GM12865 (cell line): ENCODE data around the gene GPR37L1.
"Not testable (repeated sequence)": the region's sequence is repeated elsewhere in the genome, so short reads cannot be mapped to it uniquely, and the experiment has no call there.

Experiments
- DNase-seq: peaks from one replicate; pipeline ENCODE4 v3.0.0; 2010; ENCODE audit warnings: low read depth
- H3K4me3 ChIP-seq: 2 replicates; pipeline ENCODE4 v1.5.1; 2011; ENCODE audit warnings: mild to moderate bottlenecking, low read depth, low read length, control low read depth
- TF ChIP-seq, protein P1 (sequence below): IDR thresholded peaks from 2 replicates; pipeline ENCODE4 v1.5.1; 2011; ENCODE audit warnings: low read length, control low read depth, low read depth, inconsistent platforms; ENCODE audit not compliant: insufficient read depth; ENCODE audit errors: missing control alignments

GPR37L1 gene

DNA sequence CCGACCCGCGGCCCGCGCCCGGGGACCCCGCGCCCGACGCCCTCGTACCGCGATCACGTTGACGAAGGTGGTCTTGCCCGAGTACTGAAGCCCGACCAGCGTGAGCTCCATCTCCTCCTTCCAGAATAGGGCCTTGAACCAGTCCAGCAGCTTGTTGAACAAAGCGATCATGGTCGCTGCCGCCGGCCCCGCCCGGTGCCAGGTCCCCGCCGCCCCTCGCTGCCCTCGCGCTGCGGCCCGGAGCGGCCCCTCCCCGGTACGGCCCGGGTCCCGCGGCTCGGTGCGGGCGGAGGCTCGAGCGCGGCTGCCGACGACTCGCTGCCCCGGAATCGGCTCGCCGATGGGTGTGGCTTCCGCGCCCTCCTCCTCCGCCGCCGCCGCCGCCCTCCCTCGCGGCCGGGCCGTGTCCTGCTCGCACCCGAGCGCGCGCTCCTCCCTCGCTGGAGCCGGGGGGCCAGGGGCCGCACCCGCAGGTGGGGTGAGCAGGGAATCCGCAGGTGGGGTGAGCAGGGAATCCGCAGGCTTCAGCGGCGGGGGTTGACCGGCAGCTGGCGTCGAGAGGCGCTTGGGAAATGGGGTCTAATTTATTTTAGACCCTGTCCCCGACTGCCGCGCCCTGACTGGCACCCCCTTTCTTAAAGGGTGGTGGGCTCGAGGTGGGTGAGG lies 21.8 kb downstream of the GPR37L1 start, which contains the start of gene ARL8A:
TSS of gene ARL8A (minus strand) at position 336 of the 666 bp plus-strand sequence. CDS start at position 171, 165 bp downstream.
- peak within 1 kb of the TSS; percentile 97 for H3K4me3 ChIP-seq
- DNase-seq: peak; percentile 67
- TF ChIP-seq, protein P1, sequence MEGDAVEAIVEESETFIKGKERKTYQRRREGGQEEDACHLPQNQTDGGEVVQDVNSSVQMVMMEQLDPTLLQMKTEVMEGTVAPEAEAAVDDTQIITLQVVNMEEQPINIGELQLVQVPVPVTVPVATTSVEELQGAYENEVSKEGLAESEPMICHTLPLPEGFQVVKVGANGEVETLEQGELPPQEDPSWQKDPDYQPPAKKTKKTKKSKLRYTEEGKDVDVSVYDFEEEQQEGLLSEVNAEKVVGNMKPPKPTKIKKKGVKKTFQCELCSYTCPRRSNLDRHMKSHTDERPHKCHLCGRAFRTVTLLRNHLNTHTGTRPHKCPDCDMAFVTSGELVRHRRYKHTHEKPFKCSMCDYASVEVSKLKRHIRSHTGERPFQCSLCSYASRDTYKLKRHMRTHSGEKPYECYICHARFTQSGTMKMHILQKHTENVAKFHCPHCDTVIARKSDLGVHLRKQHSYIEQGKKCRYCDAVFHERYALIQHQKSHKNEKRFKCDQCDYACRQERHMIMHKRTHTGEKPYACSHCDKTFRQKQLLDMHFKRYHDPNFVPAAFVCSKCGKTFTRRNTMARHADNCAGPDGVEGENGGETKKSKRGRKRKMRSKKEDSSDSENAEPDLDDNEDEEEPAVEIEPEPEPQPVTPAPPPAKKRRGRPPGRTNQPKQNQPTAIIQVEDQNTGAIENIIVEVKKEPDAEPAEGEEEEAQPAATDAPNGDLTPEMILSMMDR: no peak

DNA sequence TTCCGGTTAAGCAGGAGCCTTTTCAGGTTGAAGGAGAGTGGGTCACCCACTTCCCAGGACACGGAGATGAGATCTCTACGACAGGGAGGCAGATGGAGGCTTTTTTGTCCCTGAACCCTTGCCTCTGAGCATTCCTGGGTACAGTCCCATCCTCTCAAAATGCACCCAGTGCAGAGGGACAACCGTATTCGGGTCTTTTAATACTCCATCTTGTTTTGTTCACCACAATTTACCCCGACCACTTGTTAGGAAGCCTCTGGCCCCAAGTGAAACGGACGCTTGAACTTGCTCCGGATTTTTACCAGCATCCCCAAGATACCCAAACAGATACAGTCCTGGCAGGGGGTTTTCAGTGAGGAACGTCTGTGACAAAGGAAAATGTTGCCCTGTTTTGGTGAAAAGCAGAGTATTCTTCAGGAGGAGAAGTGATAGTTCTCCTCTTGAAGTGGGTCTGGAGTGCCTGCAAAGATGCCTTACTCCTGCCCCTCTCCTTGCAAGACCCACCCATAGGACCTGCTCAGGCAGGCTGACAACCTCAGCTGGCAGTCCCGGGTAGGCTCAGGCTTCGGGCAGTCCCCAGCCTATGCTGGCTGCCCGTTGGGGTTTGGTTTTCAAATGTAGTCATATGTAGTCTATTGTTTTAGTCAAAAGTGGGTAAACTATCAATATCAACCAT lies 22.5 kb downstream of the GPR37L1 start:
- TF ChIP-seq, protein P1: no peak
- peak overlapping the region; percentile 80 for H3K4me3 ChIP-seq
- peak; percentile 49 for DNase-seq

DNA sequence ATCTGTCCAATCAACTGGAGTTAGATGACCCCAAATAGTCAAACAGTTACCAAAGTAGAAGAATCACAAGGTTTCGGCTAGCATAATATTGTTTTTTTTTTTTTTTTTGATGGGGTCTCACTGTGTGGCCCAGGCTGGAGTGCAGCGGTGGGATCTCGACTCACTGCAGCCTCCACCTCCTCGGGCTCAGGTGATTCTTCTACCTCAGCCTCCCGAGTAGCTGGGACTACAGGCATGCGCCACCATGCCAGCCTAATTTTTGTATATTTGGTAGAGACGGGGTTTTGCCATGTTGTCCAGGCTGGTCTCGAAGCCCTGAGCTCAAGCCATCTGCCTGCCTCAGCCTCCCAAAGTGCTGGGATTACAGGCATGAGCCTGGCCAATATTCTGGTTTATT lies 23.0 kb downstream of the GPR37L1 start:
- not testable (repeated sequence) for H3K4me3 ChIP-seq, DNase-seq

DNA sequence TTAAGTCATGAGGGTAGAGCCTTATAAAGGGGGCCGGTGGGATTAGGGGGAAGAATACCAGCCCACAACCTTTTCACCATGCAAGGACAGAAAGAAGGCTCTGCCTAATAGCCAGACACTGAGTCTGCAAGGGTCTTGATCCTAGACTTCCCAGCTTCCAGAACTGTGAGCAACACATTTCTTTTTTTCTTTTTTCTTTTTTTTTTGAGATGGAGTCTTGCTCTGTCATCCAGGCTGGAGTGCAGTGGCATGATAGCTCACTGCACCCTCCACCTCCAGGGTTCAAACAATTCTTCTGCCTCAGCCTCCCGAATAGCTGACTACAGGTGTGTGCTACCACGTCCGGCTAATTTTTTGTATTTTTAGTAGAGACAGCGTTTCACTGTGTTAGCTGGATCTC lies 23.6 kb downstream of the GPR37L1 start:
- TF ChIP-seq, protein P1: no peak

DNA sequence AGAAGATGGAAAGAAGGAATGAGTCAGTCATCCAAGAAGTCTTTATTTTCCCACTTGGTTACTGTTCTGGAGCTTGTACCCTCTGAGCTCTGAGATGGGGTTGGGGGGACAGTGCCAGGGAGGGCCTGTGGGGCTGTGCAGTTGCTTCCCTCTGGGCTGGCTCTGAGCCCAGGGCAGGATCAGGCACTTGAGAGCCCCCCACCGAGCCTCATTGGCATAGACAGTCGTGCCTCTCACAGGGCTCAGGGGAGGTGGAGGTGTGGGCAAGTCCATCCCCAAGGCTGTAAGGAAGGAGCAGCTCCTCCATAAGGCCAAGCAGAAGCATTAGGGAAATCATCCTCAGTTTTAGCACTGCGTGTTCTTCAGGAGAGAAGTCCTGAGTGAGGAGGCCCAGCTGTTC lies 24.3 kb downstream of the GPR37L1 start:
- H3K4me3 ChIP-seq: no peak overlapping the region
- DNase-seq: no peak
- TF ChIP-seq, protein P1: no peak

More for the DNA sequence above, 23.6 kb downstream of the GPR37L1 start:
- no peak overlapping the region for H3K4me3 ChIP-seq
- no peak for DNase-seq

DNA sequence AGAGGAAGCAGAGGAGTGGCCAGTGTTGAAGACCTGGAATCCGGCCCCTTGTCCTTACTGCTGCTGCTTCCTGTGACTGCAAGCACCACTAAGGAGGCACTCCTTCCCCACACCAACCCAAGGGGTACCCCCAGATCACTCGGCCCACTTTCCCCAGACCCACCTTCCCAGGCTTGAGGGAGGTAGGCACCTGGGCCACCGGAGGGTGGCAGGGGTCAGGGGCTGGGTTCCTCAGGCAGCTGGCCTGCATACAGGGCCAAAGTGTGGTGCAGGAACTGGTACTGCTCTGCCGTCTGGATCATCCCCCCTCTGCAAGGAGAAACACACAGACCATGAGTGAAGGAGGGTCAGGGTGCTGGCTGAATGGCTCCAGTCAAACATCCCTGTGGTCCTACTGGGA lies 25.7 kb downstream of the GPR37L1 start:
- TF ChIP-seq, protein P1: no peak
- H3K4me3 ChIP-seq: no peak overlapping the region
- DNase-seq: no peak

DNA sequence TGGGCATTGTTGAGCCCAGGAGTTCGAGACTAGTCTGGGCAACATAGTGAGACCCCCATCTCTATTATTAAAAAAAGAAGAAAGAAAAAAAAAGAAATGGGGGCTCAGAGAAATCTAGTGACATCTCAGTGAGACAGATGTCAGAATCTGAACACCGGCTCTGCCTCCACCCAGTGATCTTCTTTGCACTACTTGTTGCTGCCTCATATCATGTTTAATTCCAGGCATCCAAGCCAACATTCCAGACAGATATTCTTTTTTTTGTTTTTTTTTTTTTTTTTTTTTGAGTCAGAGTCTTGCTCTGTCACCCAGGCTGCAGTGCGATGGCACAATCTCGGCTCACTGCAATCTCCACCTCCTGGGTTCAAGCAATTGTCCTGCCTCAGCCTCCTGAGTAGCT lies 26.8 kb downstream of the GPR37L1 start:
- DNase-seq: no peak
- TF ChIP-seq, protein P1: no peak
- no peak overlapping the region for H3K4me3 ChIP-seq
